OCI-LY1 (cell line): ENCODE results near the gene MAGED2.

Source experiments
- H2AFZ ChIP-seq: fragments of 200-600 bp; sonication (generic), shearing (Covaris generic); 2 replicates; pipeline ENCODE4 v1.6.0; 2014; ENCODE audit warnings: antibody characterized with exemption, mild to moderate bottlenecking, low read length
- H3F3A ChIP-seq: fragments of 200-600 bp; sonication (generic), shearing (Covaris generic); 2 replicates; pipeline ENCODE4 v1.6.0; 2014; ENCODE audit warnings: mild to moderate bottlenecking, antibody characterized with exemption, low read length, moderate library complexity; ENCODE audit not compliant: insufficient read depth
- H3K27ac ChIP-seq: fragments of 200-600 bp; sonication (generic); 2 replicates; pipeline ENCODE4 v1.5.1; 2014; ENCODE audit warnings: low read length, mixed run types, mild to moderate bottlenecking, low read depth; ENCODE audit not compliant: poor library complexity, severe bottlenecking
- H3K27me3 ChIP-seq: fragments of 200-600 bp; sonication (generic); 2 replicates; pipeline ENCODE4 v1.6.0; 2014; ENCODE audit warnings: antibody characterized with exemption, mild to moderate bottlenecking, low read length, moderate library complexity; ENCODE audit not compliant: insufficient read depth
- H3K36me3 ChIP-seq: fragments of 200-600 bp; sonication (generic); 2 replicates; pipeline ENCODE4 v1.6.1; 2014; ENCODE audit warnings: mild to moderate bottlenecking, antibody characterized with exemption, low read length, moderate library complexity, mixed read lengths; ENCODE audit not compliant: insufficient read depth
- H3K4me1 ChIP-seq: fragments of 200-600 bp; sonication (generic); 2 replicates; pipeline ENCODE4 v1.5.1; 2014; ENCODE audit warnings: mild to moderate bottlenecking, low read length, moderate library complexity; ENCODE audit not compliant: insufficient read depth, severe bottlenecking
- H3K4me2 ChIP-seq: fragments of 200-600 bp; sonication (generic), shearing (Covaris generic); 2 replicates; pipeline ENCODE4 v1.6.1; 2014; ENCODE audit warnings: low read length
- H3K4me3 ChIP-seq: fragments of 200-600 bp; sonication (generic); 2 replicates; pipeline ENCODE4 v1.5.1; 2014; ENCODE audit warnings: low read length, low read depth, mild to moderate bottlenecking, mixed read lengths; ENCODE audit not compliant: poor library complexity, severe bottlenecking
- H3K79me2 ChIP-seq: fragments of 200-600 bp; shearing (Covaris generic); 2 replicates; pipeline ENCODE4 v1.6.1; 2016; ENCODE audit warnings: mixed run types, low read length, mixed read lengths; ENCODE audit not compliant: insufficient read depth
- H3K9ac ChIP-seq: fragments of 200-600 bp; sonication (generic), shearing (Covaris generic); 2 replicates; pipeline ENCODE4 v1.6.1; 2014; ENCODE audit warnings: mild to moderate bottlenecking, low read length, mixed read lengths
- H3K9me2 ChIP-seq: fragments of 200-600 bp; sonication (generic), shearing (Covaris generic); 2 replicates; pipeline ENCODE4 v1.6.1; 2014; ENCODE audit warnings: low read depth, mild to moderate bottlenecking, low read length, mixed read lengths
- H3K9me3 ChIP-seq: fragments of 200-600 bp; shearing (Covaris generic); 2 replicates; pipeline ENCODE4 v1.6.1; 2014; ENCODE audit warnings: low read length, mixed read lengths
- H4K20me1 ChIP-seq: fragments of 200-600 bp; sonication (generic), shearing (Covaris generic); 2 replicates; pipeline ENCODE4 v1.6.0; 2016; ENCODE audit warnings: mild to moderate bottlenecking, low read length; ENCODE audit not compliant: insufficient read depth
- CTCF ChIP-seq: fragments of 200-600 bp; sonication (generic), shearing (Covaris generic); IDR thresholded peaks from 2 replicates; pipeline ENCODE4 v1.5.1; 2017; ENCODE audit warnings: mild to moderate bottlenecking, antibody characterized with exemption, low read length, moderate library complexity, mixed read lengths
- EZH2 ChIP-seq: fragments of 200-600 bp; sonication (generic), shearing (Covaris generic); IDR thresholded peaks from 2 replicates; pipeline ENCODE4 v1.8.0; 2017; ENCODE audit warnings: borderline replicate concordance, mixed run types, mild to moderate bottlenecking, antibody characterized with exemption, low read length, moderate library complexity, mixed read lengths

The MAGED2 gene

GRCh38 chrX:54811301-54811885 is 3.8 kb downstream of the MAGED2 start:
- Histone ChIP-seq H3K9me2 (no peaks in the 10 kb centered on the region), H3K4me2 (no peak overlapping the region), H2AFZ (no peak overlapping the region), H3K36me3 (no peaks in the 10 kb centered on the region; the same call in 1 of the 2 replicates), H3K4me1 (peaks cover 17% of the 10 kb centered on the region), H3K27me3 (no peaks in the 10 kb centered on the region), H3F3A (no peaks in the 10 kb centered on the region), H4K20me1 (no peaks in the 10 kb centered on the region), H3K4me3 (no peak overlapping the region), H3K9me3 (no peaks in the 10 kb centered on the region), H3K27ac (no peak overlapping the region), H3K9ac (no peak overlapping the region), H3K79me2 (no peaks in the 10 kb centered on the region)
- TF ChIP-seq EZH2 (no peak), CTCF (no peak)

- Histone ChIP-seq H3K9me3 (no peaks in the 10 kb centered on the region), H3K9ac (no peak overlapping the region), H3K4me3 (no peak overlapping the region), H3K79me2 (no peaks in the 10 kb centered on the region), H3K4me2 (no peak overlapping the region), H3K27me3 (no peaks in the 10 kb centered on the region), H3F3A (no peaks in the 10 kb centered on the region), H3K4me1 (peaks cover 17% of the 10 kb centered on the region), H4K20me1 (no peaks in the 10 kb centered on the region), H3K27ac (no peak overlapping the region), H2AFZ (no peak overlapping the region), H3K36me3 (no peaks in the 10 kb centered on the region; the same call in 1 of the 2 replicates), H3K9me2 (no peaks in the 10 kb centered on the region)
- TF ChIP-seq EZH2 (no peak), CTCF (no peak)
Observed at GRCh38 chrX:54812306-54812705, 4.8 kb downstream of the MAGED2 start.

GRCh38 chrX:54817220-54817820 is 9.8 kb downstream of the MAGED2 start:
- no peak for TF ChIP-seq CTCF
- no peak for TF ChIP-seq EZH2

More at GRCh38 chrX:54817220-54817820, 9.8 kb downstream of the MAGED2 start:
- Histone ChIP-seq H2AFZ (no peak overlapping the region), H3K9me3 (no peaks in the 10 kb centered on the region), H3K9me2 (no peaks in the 10 kb centered on the region), H3K27ac (no peak overlapping the region), H4K20me1 (no peaks in the 10 kb centered on the region), H3K79me2 (no peaks in the 10 kb centered on the region), H3K4me1 (no peaks in the 10 kb centered on the region), H3K4me3 (no peak overlapping the region), H3K4me2 (no peak overlapping the region), H3K36me3 (no peaks in the 10 kb centered on the region; the same call in 1 of the 2 replicates), H3F3A (no peaks in the 10 kb centered on the region), H3K9ac (no peak overlapping the region), H3K27me3 (no peaks in the 10 kb centered on the region)
